MM.1S (cell line): ENCODE results near the gene LRRC4C.

Experiments used
- EZH2phosphoT487 ChIP-seq: fragments of 300-600 bp; sonication (generic); IDR thresholded peaks from 2 replicates; pipeline ENCODE4 v1.6.1; 2018; ENCODE audit warnings: antibody characterized with exemption, low read length
- TF ChIP-seq, protein P1 (sequence below): fragments of 300-600 bp; sonication (generic); IDR thresholded peaks from 2 replicates; pipeline ENCODE4 v1.5.1; 2016; ENCODE audit warnings: antibody characterized with exemption, low read length, mixed read lengths

- no peak for TF ChIP-seq EZH2phosphoT487
- TF ChIP-seq, protein P1, sequence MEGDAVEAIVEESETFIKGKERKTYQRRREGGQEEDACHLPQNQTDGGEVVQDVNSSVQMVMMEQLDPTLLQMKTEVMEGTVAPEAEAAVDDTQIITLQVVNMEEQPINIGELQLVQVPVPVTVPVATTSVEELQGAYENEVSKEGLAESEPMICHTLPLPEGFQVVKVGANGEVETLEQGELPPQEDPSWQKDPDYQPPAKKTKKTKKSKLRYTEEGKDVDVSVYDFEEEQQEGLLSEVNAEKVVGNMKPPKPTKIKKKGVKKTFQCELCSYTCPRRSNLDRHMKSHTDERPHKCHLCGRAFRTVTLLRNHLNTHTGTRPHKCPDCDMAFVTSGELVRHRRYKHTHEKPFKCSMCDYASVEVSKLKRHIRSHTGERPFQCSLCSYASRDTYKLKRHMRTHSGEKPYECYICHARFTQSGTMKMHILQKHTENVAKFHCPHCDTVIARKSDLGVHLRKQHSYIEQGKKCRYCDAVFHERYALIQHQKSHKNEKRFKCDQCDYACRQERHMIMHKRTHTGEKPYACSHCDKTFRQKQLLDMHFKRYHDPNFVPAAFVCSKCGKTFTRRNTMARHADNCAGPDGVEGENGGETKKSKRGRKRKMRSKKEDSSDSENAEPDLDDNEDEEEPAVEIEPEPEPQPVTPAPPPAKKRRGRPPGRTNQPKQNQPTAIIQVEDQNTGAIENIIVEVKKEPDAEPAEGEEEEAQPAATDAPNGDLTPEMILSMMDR: no peak
Observed at GRCh38 chr11:41419901-41420300, 39.6 kb downstream of the LRRC4C start.
